ENCODE measurements around the gene EVA1B. TPM values are rescaled to one million over a fixed set of nuclear protein-coding genes. Genes with fewer than 3 reads are reported as not detected.

Gene EVA1B
- total and polyA plus RNA-seq, 10 of the 15 experiments (the other 5 are each of a cell fraction or from before 2014, with no cell fraction given) = 0.15 to 6.4 (median 3.0) TPM; not detected in 2

GRCh38 chr1:36298640-36299039, 24.8 kb downstream of the EVA1B start:
- no peak overlapping the region for H3K9ac ChIP-seq (ENCODE audit: control insufficient read depth, insufficient read depth, low read length)
- peaks cover 26 to 43% of the 10 kb centered on the region in 2 experiments for H3K36me3 ChIP-seq (ENCODE audit: control insufficient read depth in 2 of 2, insufficient read depth in 2 of 2, low read length in 1 of 2)
- H3K4me2 ChIP-seq (ENCODE audit: control insufficient read depth, insufficient read depth) = no peak overlapping the region
- H3K79me2 ChIP-seq (ENCODE audit: control insufficient read depth, insufficient read depth, low read length) = no peaks in the 10 kb centered on the region
- no peaks in the 10 kb centered on the region for H3K4me1 ChIP-seq (ENCODE audit: control insufficient read depth, insufficient read depth, low read length)
- FAIRE-seq = no peak
- intact Hi-C loops (cut with micrococcal nuclease; ENCODE audit: unreplicated experiment) (no loop called here), in situ Hi-C loops (cut with MboI) (no loop called here)
- POLR2A ChIA-PET = no interaction called here
- CTCF ChIA-PET = interaction anchor here (1.5 to 2.3 kb wide), 2 partner anchors 8 to 149 kb away, joined by 4 to 10 read pairs; partner anchors contain the start of gene TRAPPC3
- TF ChIP-seq TARDBP (IDR thresholded peaks at IDR 0.05; ENCODE audit: borderline replicate concordance) = no peak
- TF ChIP-seq KLF5 (IDR thresholded peaks at IDR 0.05; ENCODE audit: partially characterized antibody) = no peak
- TF ChIP-seq NR2F1 (conservative IDR thresholded peaks at IDR 0.05) = no peak
- TF ChIP-seq RB1 (IDR thresholded peaks at IDR 0.05; ENCODE audit: borderline replicate concordance) = no peak
- BruUV-seq (replicated peaks) = no TSS peak
- no peak overlapping the region for H3K27ac ChIP-seq (ENCODE audit: control insufficient read depth, insufficient read depth)
- no peaks in the 10 kb centered on the region for H3K9me3 ChIP-seq (replicated peaks; ENCODE audit: control insufficient read depth, insufficient read depth, low read length)
- ATAC-seq = no peak
- 86% methylated on average over 5 of the region's 5 CpGs for WGBS (ENCODE audit: insufficient coverage, insufficient replicate concordance, low lambda C conversion rate, missing lambda C conversion rate)
- H3K27me3 ChIP-seq (replicated peaks in 1 of 2; ENCODE audit: control insufficient read depth in 2 of 2, insufficient read depth in 2 of 2, low read length in 1 of 2) = no peaks in the 10 kb centered on the region
- H4K20me1 ChIP-seq (ENCODE audit: control insufficient read depth, insufficient read depth) = no peaks in the 10 kb centered on the region
- DNase-seq (ENCODE audit: low read depth, low spot score) = no peak
- no peak overlapping the region for H3K4me3 ChIP-seq
- SMC1A ChIA-PET (ENCODE audit: uncharacterized antibody, unreplicated experiment) = no interaction called here
- RAD21 ChIA-PET (ENCODE audit: unreplicated experiment) = no interaction called here
- no peak overlapping the region for H2AFZ ChIP-seq (ENCODE audit: control insufficient read depth, low read depth, low read length)

- no peak overlapping the region for H3K4me3 ChIP-seq
- TSS peak; percentile 43 for BruUV-seq (replicated peaks)
- intact Hi-C loops (cut with micrococcal nuclease; ENCODE audit: unreplicated experiment) (no loop called here), in situ Hi-C loops (cut with MboI) (no loop called here)
- H3K4me2 ChIP-seq (ENCODE audit: control insufficient read depth, insufficient read depth) = no peak overlapping the region
- no peak for DNase-seq (ENCODE audit: low read depth, low spot score)
- RAD21 ChIA-PET (ENCODE audit: unreplicated experiment) = interaction anchor here (0.7 kb wide), 1 partner anchor 141 kb away, joined by 3 read pairs; no protein-coding TSS in a partner anchor
- peaks cover 23 to 36% of the 10 kb centered on the region in 2 experiments for H3K36me3 ChIP-seq (ENCODE audit: control insufficient read depth in 2 of 2, insufficient read depth in 2 of 2, low read length in 1 of 2)
- POLR2A ChIA-PET = interaction anchor here (0.6 to 1.2 kb wide), 2 partner anchors 9 to 46 kb away, joined by 3 to 4 read pairs; partner anchors contain the start of gene SH3D21
- no peak for ATAC-seq
- no peak overlapping the region for H2AFZ ChIP-seq (ENCODE audit: control insufficient read depth, low read depth, low read length)
- SMC1A ChIA-PET (ENCODE audit: uncharacterized antibody, unreplicated experiment) = interaction anchor here (1.2 kb wide), 1 partner anchor 10 kb away, joined by 3 read pairs; no protein-coding TSS in a partner anchor
- CTCF ChIA-PET = no interaction called here
- no peak overlapping the region for H3K9ac ChIP-seq (ENCODE audit: control insufficient read depth, insufficient read depth, low read length)
- no peak overlapping the region for H3K27ac ChIP-seq (ENCODE audit: control insufficient read depth, insufficient read depth)
- no peaks in the 10 kb centered on the region for H3K27me3 ChIP-seq (replicated peaks in 1 of 2; ENCODE audit: control insufficient read depth in 2 of 2, insufficient read depth in 2 of 2, low read length in 1 of 2)
- no peaks in the 10 kb centered on the region for H3K4me1 ChIP-seq (ENCODE audit: control insufficient read depth, insufficient read depth, low read length)
- 98% methylated on average over 2 of the region's 2 CpGs for WGBS (ENCODE audit: insufficient coverage, insufficient replicate concordance, low lambda C conversion rate, missing lambda C conversion rate)
- no peaks in the 10 kb centered on the region for H3K79me2 ChIP-seq (ENCODE audit: control insufficient read depth, insufficient read depth, low read length)
- H3K9me3 ChIP-seq (replicated peaks; ENCODE audit: control insufficient read depth, insufficient read depth, low read length) = no peaks in the 10 kb centered on the region
- no peak for FAIRE-seq
- H4K20me1 ChIP-seq (ENCODE audit: control insufficient read depth, insufficient read depth) = no peaks in the 10 kb centered on the region
- TF ChIP-seq HDGF (IDR thresholded peaks at IDR 0.05) = no peak
- TF ChIP-seq POLR2AphosphoS5 (IDR thresholded peaks at IDR 0.05; ENCODE audit: low read length) = no peak
- TF ChIP-seq ZBTB40 (IDR thresholded peaks at IDR 0.05; ENCODE audit: borderline replicate concordance) = no peak
- TF ChIP-seq BHLHE40 (IDR thresholded peaks at IDR 0.05; ENCODE audit: borderline replicate concordance in 1 of 2, low read depth in 2 of 2, low read length in 1 of 2) = no peak
- no peak for TF ChIP-seq RB1 (IDR thresholded peaks at IDR 0.05; ENCODE audit: borderline replicate concordance)
- no peak for TF ChIP-seq BRCA1 (IDR thresholded peaks at IDR 0.05; ENCODE audit: low read depth, low read length)
- TF ChIP-seq JUND (IDR thresholded peaks at IDR 0.05; ENCODE audit: low read depth, low read length) = no peak
- no peak for TF ChIP-seq MTA2 (IDR thresholded peaks at IDR 0.05; ENCODE audit: low read depth)
- TF ChIP-seq PAX8 (IDR thresholded peaks at IDR 0.05) = no peak
- no peak for TF ChIP-seq HDAC6 (IDR thresholded peaks at IDR 0.05; ENCODE audit: unreplicated experiment)
- no peak for TF ChIP-seq E2F4 (IDR thresholded peaks at IDR 0.05; ENCODE audit: low read depth, low read length)
These were observed 26.4 kb downstream of the EVA1B start for GRCh38 chr1:36297062-36297461.

Data from GM12878 (cell line).